Peyer's patch (tissue), 4 donors: ENCODE data around the gene LEKR1.

Experiments
- POLR2A ChIP-seq, 2 donors: fragments of 450-650 bp; IDR thresholded peaks; one replicate each; pipeline ENCODE4 v1.5.1; 2017; ENCODE audit warnings: antibody characterized with exemption in 2 of 2, mild to moderate bottlenecking in 2 of 2, moderate library complexity in 2 of 2
- TF ChIP-seq, protein P1 (sequence below), 6 experiments: fragments of 450-650 bp in 4 of 6; fragments of 200-600 bp in 2 of 6; sonication (generic) in 1 of 6; IDR thresholded peaks; one replicate each; pipeline ENCODE4 v1.5.1; 2017 to 2019; ENCODE audit warnings: antibody characterized with exemption in 6 of 6, mild to moderate bottlenecking in 3 of 6, moderate library complexity in 1 of 6

DNA sequence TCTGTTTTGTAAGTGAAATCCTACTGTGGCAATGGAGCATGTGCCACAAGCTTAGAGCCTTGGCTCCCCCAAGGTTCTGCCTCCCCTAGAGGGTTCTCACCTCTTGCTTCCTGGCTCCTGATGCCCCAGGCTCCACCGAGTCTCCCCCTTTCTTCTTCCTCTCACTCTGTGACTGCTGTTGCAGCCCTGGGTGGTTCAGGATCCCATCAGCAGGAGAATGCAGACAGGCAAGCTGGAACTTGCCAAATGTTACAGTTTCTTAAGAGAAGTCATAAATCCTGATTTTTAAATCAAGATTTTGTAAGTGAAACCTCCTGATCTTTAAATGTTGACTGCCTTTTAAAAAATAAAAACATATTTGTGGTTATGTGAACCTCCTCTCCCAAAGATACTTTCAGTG lies 199.9 kb downstream of the LEKR1 start:
- no peak for TF ChIP-seq POLR2A (IDR thresholded peaks at IDR 0.05)
- TF ChIP-seq, protein P1, sequence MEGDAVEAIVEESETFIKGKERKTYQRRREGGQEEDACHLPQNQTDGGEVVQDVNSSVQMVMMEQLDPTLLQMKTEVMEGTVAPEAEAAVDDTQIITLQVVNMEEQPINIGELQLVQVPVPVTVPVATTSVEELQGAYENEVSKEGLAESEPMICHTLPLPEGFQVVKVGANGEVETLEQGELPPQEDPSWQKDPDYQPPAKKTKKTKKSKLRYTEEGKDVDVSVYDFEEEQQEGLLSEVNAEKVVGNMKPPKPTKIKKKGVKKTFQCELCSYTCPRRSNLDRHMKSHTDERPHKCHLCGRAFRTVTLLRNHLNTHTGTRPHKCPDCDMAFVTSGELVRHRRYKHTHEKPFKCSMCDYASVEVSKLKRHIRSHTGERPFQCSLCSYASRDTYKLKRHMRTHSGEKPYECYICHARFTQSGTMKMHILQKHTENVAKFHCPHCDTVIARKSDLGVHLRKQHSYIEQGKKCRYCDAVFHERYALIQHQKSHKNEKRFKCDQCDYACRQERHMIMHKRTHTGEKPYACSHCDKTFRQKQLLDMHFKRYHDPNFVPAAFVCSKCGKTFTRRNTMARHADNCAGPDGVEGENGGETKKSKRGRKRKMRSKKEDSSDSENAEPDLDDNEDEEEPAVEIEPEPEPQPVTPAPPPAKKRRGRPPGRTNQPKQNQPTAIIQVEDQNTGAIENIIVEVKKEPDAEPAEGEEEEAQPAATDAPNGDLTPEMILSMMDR (IDR thresholded peaks at IDR 0.05) = no peak
